ENCODE data around the gene HTRA3.
"Not testable (repeated sequence)": the region's sequence is repeated elsewhere in the genome, so short reads cannot be mapped to it uniquely, and the experiment has no call there.

Gene HTRA3

DNA sequence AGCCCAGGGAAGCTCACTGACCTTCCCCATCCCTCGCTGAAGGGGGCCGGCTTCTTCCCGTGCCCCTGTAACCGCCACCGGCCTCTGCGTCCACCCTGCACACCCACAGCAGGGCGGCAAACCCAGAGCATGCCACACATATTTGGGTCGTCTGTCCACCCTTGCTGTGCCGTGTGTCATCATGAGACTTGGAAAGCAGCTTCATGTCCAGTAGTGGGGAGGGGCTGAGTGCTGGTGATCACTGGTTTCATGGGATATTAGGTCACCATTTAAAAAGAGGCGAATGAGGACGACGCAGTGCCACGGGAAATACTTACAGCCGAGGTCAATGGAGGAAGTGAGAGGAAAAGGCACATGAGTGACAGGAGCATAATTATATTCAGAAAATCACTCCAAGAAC, 74.8 kb downstream of the HTRA3 start:
- no peak for DNase-seq (ENCODE audit: low read depth)

DNA sequence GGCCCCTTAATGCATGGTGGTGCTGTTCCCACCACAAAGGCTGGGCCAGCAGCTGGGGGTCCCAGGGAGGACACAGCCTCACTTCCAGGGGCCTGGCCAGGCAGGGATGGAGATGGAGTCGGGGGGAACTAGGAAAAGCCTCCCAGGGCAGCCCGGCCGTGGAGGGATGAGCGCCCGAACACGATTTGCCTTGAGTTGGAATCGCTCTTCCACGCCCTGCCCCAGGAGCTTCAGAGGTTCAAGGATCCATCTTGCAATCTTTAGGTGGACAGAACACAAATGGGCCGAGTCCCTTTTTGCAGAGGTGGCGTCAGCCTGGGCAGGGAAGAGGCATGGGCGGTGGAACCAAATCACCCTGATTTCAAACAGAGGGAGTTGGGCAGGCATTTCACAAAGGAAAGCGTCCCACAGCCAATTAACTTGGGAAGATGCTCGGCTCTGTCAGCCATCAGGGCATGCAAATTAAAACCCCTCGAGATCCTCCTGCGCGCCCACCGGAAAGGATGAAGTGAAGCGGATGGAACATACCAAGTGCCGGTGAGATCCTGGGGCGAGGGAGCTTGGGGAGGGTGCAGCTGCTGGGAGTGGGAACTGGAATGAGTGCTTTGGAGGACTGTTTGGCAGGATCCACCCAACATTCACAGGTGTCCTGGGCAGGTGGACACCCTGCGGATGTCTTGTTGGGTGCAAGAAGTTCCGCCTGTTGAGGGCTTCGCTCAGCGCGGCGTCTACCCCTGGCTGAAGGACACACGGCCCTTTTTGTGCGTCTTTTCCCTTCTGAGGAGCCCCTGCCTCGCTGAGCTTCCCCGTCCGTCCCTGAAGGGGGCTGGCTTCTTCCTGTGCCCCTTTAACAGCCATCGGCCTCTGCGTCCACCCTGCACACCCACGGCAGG, 75.7 kb downstream of the HTRA3 start:
- no peak for DNase-seq (ENCODE audit: low read depth)

DNA sequence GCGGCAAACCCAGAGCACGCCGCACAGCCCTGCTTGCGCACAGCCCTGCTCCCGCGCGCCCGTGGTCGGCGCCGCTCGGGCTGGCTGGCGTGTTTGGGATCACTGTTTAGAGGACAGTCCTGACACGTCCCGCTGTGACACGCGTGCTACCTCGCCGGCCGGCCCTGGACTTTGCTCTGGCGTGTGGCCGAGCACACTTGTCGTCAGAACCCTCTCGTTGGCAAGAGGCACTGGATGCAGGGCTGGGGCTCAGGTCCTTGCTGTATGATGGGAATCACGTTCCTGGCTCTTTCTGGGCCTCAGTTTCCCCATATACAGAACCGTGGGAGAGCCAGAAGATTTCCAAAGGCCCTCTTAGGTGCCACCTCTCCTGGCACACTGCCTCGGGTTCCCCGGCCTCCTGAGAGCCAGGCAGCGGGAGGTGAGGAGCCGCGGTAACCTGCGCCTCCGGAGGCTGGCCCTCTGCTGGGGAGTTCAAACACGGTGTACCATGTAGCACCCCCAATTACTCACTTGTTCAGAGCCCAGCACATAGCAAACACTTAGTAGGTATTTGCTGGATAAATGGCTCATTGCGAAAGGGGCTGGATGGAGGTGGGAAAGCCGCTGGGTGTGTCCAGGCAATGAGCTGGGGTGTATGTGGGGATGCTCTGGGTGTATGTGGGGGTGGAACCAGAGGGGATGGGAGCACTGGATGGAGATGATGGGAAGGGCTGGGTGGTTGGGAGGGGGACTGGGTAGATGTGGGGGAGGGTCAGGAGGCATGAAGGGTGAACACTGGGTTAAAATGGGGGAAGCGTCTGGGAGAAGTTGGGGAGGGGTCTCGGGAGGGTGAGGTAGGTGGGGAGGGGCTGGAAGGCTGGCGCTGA, 76.6 kb downstream of the HTRA3 start:
- no peak for DNase-seq (ENCODE audit: low read depth)

DNA sequence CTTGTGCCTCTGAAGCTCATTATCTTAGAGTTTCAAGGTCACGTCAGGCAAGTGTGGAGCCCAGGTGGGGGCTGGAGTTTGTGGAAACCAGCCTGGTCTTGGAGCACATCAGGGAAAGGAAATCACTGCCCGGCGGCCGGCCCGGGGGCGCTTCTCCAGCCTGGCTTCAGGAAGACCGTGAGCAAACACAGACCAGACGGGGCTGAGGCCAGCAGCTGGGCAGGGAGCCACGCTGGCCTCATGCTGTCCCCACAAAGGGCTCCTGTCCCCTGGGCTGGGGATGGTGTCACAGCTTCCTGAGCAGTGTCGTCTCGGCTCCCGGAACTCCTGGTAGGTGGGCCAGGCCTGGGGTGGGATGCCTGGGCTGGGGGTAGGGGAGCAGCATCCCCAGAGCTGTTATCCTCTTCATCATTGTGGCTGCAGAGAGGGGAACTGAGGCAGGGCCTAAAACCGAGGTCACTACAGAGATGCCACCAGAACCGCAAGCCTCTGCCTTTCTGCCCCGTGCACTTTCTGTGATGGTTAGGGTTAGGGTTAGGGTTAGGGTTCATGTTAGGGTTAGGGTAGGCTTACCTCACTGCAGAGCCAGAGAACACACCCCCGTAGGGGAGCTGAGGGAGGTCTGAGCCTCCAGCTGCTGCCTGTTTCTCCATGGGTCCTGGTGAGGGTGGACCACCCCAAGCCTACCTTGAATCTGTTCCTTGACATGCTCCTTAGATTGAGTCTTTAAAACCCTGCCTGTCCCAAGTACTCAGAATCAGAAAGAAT, 77.5 kb downstream of the HTRA3 start:
- no peak for DNase-seq (ENCODE audit: low read depth)

DNA sequence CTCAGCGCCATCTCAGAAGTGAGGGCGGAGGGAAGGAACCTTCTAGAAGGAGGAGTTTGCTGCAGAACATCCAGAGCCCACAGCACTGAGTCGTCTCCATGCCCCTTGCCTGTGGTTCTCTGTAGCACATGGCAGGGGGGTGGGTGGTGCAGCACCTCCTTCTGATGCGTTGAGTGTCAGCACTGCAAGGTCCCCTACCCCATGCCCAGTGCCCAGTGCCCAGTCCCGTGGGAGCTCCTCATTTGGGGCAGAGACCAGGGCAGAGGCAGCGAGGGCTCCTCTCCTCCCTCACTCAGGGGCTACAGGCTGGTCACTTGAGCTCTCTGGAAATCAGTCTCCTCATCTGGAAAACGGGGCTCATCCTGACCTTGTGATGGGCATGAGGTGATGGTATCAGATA, 78.1 kb downstream of the HTRA3 start:
- DNase-seq (ENCODE audit: low read depth), result no peak

DNA sequence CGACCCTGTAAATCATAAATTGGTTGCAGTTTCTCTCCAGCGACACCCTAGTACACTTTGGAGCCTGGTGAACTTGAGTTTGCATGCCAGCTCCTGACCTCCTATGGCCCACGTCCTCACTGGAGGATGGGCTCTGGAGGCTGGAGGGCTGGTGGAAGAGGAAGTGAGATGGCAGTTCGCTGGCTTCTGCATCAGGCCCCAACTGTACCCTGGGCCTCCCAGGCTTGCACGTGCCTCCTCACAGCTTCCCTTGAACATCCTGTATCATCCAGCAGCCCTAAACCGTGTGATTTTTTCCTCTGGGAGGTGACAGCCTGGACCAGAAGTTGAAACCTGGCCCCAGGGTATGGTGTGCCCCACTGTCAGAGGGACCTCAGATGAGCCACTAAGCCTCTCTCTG, 78.5 kb downstream of the HTRA3 start:
- no peak for DNase-seq (ENCODE audit: low read depth)

DNA sequence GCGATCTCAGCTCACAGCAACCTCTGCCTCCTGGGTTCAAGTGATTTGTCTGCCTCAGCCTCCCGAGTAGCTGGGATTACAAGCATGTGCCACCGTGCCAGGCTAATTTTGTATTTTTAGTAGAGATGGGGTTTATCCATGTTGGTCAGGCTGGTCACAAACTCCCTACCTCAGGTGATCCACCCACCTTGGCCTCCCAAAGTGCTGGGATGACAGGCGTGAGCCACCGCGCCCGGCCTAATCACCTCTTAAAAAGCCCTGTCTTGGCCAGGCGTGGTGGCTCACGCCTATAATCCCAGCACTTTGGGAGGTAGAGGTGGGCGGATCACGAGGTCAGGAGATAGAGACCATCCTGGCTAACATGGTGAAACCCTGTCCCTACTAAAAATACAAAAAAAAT, 79.7 kb downstream of the HTRA3 start:
- not testable (repeated sequence) for DNase-seq (ENCODE audit: low read depth)

DNA sequence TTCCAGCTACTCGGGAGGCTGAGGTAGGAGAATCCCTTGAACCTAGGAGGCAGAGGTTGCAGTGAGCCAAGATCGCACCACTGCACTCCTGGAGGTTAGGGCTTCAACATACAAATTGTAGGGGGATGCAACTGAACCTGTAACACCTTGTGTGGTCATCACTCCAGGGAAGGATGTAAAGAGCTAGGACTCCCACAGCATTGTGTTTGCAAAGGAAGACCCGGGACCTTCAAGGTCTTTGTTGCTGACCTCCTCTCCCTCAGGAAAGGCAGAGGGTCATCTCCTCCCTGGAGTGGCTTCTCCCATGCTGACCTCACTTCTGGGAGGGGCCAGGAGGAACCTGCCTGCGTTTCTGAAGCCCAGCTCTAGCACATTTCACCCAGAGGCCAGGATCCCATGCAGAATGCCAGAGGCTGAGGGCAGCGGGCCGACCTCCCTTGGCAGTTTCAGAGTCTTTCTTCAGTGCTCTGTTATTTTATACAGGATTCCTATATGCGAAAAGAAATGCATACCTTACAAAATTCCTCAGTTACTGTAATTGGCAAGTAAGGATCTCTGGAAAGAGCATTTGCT, 80.2 kb downstream of the HTRA3 start:
- DNase-seq (ENCODE audit: low read depth), result no peak

DNA sequence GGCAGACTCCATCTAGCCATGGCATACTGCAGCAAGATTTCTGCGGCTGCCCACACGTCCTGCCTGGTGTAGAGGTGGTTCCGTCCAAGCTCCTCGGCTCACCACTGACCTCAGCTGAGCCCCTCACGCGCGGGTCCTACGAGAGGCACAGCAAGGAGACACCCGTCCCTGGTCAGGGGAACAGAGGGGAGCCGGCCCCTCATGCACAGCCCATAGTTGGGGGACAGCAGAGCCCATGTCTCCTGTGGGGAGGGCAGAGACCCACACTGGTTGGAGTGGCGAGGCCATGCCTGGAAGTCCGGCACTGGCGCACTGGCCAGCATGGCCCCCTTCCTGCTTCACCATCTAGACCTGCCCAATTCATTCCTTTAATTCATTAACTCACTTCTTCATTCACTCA, 80.8 kb downstream of the HTRA3 start:
- DNase-seq (ENCODE audit: low read depth), result no peak

DNA sequence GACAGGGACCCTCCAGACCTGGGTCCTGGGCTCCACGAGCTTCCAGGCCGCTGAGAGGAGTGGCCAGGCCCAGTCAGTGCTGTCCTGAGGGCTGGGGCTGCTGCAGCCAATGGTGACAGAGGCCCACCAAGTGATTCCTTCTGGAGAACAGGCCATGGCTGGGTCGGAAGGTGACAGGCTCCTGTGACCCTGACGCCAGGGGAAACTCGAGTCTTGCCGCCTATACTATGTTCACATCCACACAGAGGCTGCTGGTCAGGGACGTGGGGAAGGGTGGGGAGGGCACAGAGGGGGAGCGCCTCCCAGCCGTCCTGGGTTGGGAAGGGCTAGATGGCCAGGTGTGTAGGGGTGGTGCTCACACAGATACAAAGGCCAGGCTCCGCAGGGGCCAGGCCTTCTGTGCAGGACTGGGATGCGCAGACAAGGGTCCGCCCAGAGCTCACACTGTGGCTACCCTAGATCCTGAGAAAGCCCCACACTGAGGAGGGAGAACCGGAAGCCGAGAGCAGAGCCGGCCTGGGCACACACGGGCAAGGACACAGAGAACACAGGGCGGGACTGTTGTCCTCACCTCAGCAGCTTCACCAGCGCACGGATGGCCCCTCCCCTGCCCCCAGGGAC, 81.4 kb downstream of the HTRA3 start:
- no peak for DNase-seq (ENCODE audit: low read depth)

DNA sequence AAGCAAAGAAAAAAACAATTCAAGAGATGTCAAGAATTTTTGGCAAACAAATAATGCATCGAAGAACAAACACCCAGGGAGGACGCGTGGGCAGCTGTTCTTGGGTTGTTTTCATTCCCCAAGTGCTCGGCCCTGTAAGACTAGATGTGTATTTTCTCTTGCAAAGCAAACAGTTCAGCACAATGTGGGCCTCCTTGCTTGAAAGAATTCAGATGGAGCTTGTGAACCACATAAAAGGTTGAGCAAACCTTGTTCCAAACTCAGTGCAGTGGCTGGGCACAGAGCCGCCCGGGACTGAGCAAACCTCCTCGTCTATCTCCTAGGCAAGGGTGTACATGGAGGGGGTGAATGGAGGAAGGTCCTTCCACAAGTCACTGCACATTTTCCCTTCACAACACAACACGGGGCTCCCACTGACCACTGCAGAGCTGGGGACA, 82.4 kb downstream of the HTRA3 start:
- no peak for DNase-seq (ENCODE audit: low read depth)

DNA sequence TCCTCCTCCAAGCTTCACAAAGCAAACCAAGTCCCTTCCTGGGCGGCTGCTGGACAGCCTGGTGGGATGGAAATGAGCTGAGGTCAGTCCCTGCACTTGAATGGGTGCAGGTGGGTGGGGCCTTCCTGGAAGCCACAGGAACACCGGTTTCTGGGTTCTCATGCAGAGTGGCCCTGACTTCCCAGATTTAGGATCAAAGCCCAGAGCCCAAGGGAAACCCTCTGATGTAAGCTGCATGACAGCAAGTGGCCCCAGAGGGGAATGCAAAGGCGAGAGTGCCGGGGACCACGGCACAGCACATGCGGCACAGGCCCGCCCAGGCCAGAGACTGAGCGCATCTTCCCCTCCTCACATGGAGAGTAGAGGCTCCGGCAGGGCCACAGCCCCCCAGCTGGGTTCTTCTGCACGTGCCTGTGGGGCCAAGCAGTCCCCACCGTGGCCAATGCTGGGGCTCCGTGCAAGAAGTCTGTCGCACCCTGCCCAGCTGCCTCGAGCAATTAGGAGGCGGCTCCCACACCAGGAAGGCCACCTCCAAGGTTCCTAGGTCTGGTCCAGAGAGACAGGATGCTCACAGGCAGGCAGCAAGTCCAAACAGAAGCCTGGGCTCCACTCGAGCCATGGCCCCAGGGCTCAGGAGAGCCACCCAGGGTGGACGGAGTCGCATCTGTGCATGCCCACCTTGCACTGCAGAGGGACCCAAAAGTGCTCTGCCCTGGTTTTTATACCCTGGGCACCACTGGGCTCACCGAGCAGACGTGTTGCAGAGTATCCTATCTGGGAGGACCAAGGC, 83.0 kb downstream of the HTRA3 start:
- DNase-seq (ENCODE audit: low read depth), result no peak

DNA sequence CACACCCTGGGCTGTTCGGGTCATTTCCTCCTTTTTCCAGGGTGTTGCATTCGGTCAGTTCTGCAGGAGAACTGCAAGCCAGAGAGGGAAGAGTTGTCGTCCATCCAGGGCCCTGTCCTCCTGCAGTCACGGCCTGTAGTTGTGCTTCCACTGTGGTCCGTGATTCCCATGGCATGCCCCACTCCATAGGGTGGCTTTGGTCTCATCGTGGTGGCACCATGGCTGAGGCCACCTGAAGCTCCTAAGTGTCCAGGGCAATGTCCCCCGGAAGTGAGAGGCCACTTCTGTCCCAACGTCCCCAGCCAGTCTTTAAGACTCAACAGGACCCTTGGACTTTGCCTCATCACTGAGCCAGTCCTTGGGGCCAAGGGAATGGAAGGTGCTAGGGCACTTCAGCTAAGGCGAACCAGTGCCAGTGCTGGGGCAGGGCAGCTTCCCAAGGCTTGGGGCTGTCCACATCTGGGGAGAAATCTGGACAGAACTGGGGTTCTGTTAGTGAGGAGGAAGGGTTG, 83.7 kb downstream of the HTRA3 start:
- DNase-seq (ENCODE audit: low read depth), result no peak

DNA sequence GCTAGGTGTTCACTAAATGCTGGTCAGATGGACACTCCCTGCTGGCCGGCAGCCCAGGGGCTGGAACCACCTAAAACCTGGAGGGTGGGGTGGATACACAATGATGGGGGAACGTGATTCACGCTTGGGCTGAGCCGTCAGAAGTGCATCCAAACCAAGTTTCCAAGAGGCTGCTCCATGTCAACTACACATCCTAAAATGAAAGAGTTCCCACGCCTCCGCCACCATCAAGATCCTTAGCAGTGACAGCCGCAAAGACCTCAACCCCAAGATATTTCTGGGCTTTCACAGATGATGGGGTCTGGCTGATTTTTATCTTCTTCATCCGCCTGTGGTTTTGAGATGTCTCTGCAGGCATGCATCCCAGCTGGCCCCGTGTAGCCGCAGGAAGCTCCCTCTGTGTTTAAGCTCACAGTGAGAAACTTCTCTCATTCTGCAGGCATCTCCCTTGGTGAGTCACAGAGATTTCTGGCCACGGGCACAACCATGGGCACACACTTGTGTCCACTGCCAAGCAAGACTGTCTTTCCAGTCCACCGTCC, 84.4 kb downstream of the HTRA3 start:
- no peak for DNase-seq (ENCODE audit: low read depth)

DNA sequence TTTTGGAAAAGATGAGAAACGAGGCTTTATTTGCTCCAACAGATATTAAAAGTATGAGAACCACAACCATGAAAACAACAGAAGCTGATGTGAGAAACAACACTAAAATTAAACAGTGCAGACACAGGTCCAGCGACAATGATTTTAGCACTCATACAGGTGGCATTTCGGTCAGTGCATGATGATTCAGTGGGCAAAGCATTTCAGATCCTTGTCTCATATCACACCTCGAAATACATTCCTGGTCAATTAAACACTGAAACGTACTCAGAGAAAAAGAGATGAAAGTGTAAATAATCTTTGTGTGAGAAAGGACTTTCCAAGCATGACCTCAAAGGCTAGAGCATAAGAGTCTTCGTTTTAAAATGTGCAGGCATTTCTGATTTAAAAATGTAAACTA, 85.8 kb downstream of the HTRA3 start:
- no peak for DNase-seq (ENCODE audit: low read depth)

DNA sequence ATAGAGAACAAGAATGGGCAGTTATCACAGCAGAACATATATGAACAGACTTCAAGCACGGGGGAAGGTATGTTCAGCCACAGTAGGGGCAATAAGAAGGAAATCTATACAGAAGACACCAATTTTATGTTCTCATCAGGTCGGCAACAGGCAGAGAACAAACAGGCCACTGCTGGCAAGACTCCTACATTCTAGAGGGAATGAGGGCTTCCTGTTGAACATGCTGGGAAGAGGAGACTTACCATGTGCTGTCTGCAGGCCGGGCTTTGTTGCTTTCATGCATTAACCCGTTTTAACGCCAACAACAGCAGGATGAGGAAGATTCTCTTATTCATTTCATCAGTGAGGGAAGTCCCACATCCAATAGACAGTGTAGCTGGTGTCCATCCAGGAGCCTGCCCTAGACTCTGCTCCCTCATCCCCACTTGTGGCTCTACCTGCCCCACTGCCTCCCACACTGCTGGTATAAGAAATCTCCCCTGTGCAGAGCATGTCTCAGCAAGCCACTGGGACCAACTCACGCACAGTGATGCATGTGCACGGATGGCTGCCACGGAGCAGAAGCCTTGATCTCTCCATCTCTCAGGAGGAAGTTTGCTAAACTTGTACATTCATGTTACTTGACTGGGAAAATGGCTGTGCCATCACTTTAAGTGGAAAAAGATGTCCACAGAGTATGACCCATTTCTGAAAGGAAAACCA, 86.5 kb downstream of the HTRA3 start:
- no peak for DNase-seq (ENCODE audit: low read depth)

Measured in HS-5 (cell line).